ENCODE results near the gene STXBP3. TPM values are rescaled to one million over a fixed set of nuclear protein-coding genes. Genes with fewer than 3 reads are reported as not detected.

STXBP3 gene
- total RNA-seq, 1 experiment from 2014 or later = 30.3 TPM

- no peak within 1 kb of the TSS for H3K27ac Mint-ChIP-seq (ENCODE audit: unreplicated experiment)
- H3K27me3 Mint-ChIP-seq (ENCODE audit: unreplicated experiment) = no peaks in the 10 kb centered on the region
- CTCF ChIA-PET = no interaction called here
- H3K4me1 Mint-ChIP-seq (ENCODE audit: low read depth, unreplicated experiment) = no peaks in the 10 kb centered on the region
- DNase-seq = no peak
- no peak within 1 kb of the TSS for H3K4me3 Mint-ChIP-seq (ENCODE audit: low read depth, unreplicated experiment)
- no TSS peak for BruUV-seq (replicated peaks)
- intact Hi-C loops (cut with micrococcal nuclease; ENCODE audit: unreplicated experiment) = no loop called here
- H3K9me3 Mint-ChIP-seq (ENCODE audit: low read depth, unreplicated experiment) = no peaks in the 10 kb centered on the region
- TF ChIP-seq, protein P1, sequence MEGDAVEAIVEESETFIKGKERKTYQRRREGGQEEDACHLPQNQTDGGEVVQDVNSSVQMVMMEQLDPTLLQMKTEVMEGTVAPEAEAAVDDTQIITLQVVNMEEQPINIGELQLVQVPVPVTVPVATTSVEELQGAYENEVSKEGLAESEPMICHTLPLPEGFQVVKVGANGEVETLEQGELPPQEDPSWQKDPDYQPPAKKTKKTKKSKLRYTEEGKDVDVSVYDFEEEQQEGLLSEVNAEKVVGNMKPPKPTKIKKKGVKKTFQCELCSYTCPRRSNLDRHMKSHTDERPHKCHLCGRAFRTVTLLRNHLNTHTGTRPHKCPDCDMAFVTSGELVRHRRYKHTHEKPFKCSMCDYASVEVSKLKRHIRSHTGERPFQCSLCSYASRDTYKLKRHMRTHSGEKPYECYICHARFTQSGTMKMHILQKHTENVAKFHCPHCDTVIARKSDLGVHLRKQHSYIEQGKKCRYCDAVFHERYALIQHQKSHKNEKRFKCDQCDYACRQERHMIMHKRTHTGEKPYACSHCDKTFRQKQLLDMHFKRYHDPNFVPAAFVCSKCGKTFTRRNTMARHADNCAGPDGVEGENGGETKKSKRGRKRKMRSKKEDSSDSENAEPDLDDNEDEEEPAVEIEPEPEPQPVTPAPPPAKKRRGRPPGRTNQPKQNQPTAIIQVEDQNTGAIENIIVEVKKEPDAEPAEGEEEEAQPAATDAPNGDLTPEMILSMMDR (IDR thresholded peaks at IDR 0.05; ENCODE audit: unreplicated experiment) = no peak
- H3K36me3 Mint-ChIP-seq (ENCODE audit: insufficient read depth, unreplicated experiment) = no peaks in the 10 kb centered on the region
Measured at GRCh38 chr1:108856994-108857393, 110.5 kb downstream of the STXBP3 start, which contains the start of gene AKNAD1. AKNAD1 (minus strand) TSS chr1:108857094; CDS start chr1:108852664, 4,430 bp downstream.

DNA sequence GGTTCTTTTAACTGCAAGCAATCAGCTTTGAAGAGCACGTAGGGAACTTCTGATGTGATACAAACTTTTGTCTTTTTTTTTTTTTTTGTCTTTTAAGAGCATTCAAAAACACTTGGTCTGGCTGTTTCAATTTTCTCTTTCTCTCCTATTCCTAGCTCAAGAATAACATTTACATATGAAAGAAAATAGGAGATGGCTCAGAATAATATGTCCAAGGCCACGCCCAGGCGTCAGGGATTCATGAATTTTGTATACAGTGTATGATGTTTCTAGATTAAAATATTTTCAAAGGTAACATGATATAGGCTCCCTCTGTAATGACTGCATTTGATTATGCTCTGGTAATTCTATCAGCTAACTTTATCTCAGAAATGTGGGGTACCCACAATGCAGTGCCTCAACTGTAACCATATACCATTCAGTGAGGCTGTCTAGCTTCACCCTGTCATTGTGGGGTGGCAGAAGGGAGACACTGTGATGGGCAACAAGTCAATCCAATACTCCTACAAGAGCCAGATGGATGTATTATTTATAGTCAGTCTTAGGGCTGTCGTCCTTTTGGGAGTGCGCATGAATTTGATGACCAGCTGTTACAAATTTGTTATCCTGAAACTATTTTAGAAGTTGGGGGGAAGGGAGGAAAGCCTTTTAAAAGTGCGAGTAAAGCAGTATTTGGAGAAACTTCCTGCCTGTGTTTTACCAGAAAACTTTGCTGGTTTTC, 111.9 kb downstream of the STXBP3 start:
- Mint-ChIP-seq H3K4me3 (ENCODE audit: low read depth, unreplicated experiment) (no peak overlapping the region), H3K36me3 (ENCODE audit: insufficient read depth, unreplicated experiment) (no peaks in the 10 kb centered on the region), H3K9me3 (ENCODE audit: low read depth, unreplicated experiment) (no peaks in the 10 kb centered on the region), H3K27ac (ENCODE audit: unreplicated experiment) (no peak overlapping the region), H3K27me3 (ENCODE audit: unreplicated experiment) (no peaks in the 10 kb centered on the region), H3K4me1 (ENCODE audit: low read depth, unreplicated experiment) (no peaks in the 10 kb centered on the region)
- intact Hi-C loops (cut with micrococcal nuclease; ENCODE audit: unreplicated experiment) = no loop called here
- CTCF ChIA-PET = no interaction called here
- BruUV-seq (replicated peaks) = no TSS peak
- DNase-seq = no peak
- TF ChIP-seq, protein P1 (IDR thresholded peaks at IDR 0.05; ENCODE audit: unreplicated experiment) = no peak

Other genes starting within 250 kb of the STXBP3 start
- gene EEIG2, start 186.6 kb upstream of the STXBP3 start, total RNA-seq (2022) = 7.9 and 13.6 TPM in 2 replicates
- gene HENMT1, start 85.6 kb upstream of the STXBP3 start, total RNA-seq (2022) = 9.9 and 10.6 TPM in 2 replicates
- 45.7 and 47.6 TPM in 2 replicates for gene PRPF38B, start 54.4 kb upstream of the STXBP3 start, total RNA-seq (2022)
- not detected in 2 replicates for gene FNDC7, start 33.8 kb upstream of the STXBP3 start, total RNA-seq (2022)
- not detected in 2 replicates for gene AKNAD1, start 110.4 kb downstream of the STXBP3 start, total RNA-seq (2022)
- 20.8 and 24.2 TPM in 2 replicates for gene GPSM2, start 130.3 kb downstream of the STXBP3 start, total RNA-seq (2022)
- gene CLCC1, start 216.8 kb downstream of the STXBP3 start, total RNA-seq (2022) = 29.5 and 30.4 TPM in 2 replicates